ENCODE data around the gene SVOPL. TPM values are rescaled to one million over a fixed set of nuclear protein-coding genes. Genes with fewer than 3 reads are reported as not detected.

The SVOPL gene
- total RNA-seq, 1 experiment from 2014 or later: not detected

- DNase-seq (ENCODE audit: low read depth, low spot score): no peak
- CTCF ChIA-PET: no interaction called here
- no peak for ATAC-seq
These were observed 51.7 kb downstream of the SVOPL start for GRCh38 chr7:138649506-138649905.

More at GRCh38 chr7:138649506-138649905, 51.7 kb downstream of the SVOPL start:
- no peaks in the 10 kb centered on the region for H4K20me1 ChIP-seq (ENCODE audit: insufficient read depth)
- TF ChIP-seq RAD21 (IDR thresholded peaks at IDR 0.05; ENCODE audit: low read depth): no peak
- no peak for TF ChIP-seq CBX3 (IDR thresholded peaks at IDR 0.05; ENCODE audit: low read depth)
- no peak for TF ChIP-seq SP1 (IDR thresholded peaks at IDR 0.05; ENCODE audit: low read depth)
- no peak for TF ChIP-seq JUND (IDR thresholded peaks at IDR 0.05)
- no peak for TF ChIP-seq FOSL1 (IDR thresholded peaks at IDR 0.05; ENCODE audit: low read depth)
- no peak for TF ChIP-seq CEBPB (IDR thresholded peaks at IDR 0.05; ENCODE audit: low read depth)
- TF ChIP-seq SIN3A (IDR thresholded peaks at IDR 0.05; ENCODE audit: low read depth): no peak
- TF ChIP-seq CTCF (IDR thresholded peaks at IDR 0.05 in 2 of 3, conservative IDR thresholded peaks at IDR 0.05 in 1 of 3; ENCODE audit: borderline replicate concordance in 1 of 3, insufficient read depth in 1 of 3, low read depth in 2 of 3, low read length in 2 of 3): no peak
- no peak for TF ChIP-seq POLR2AphosphoS5 (IDR thresholded peaks at IDR 0.05; ENCODE audit: low read depth, low read length)
- TF ChIP-seq YY1 (IDR thresholded peaks at IDR 0.05; ENCODE audit: extremely low read depth, insufficient replicate concordance, low read depth, low read length): no peak
- TF ChIP-seq, protein P1, sequence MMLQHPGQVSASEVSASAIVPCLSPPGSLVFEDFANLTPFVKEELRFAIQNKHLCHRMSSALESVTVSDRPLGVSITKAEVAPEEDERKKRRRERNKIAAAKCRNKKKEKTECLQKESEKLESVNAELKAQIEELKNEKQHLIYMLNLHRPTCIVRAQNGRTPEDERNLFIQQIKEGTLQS (IDR thresholded peaks at IDR 0.05): no peak
- TF ChIP-seq EZH2 (IDR thresholded peaks at IDR 0.05): no peak
- no peak for TF ChIP-seq EZH2phosphoT487 (IDR thresholded peaks at IDR 0.05; ENCODE audit: borderline replicate concordance)
- TF ChIP-seq ELF1 (IDR thresholded peaks at IDR 0.05; ENCODE audit: borderline replicate concordance, low read depth): no peak
- no peak for TF ChIP-seq ZNF274 (IDR thresholded peaks at IDR 0.05; ENCODE audit: low read depth, low read length)
- H3K36me3 ChIP-seq (ENCODE audit: control insufficient read depth in 1 of 2, insufficient read depth in 2 of 2, low read length in 2 of 2): no peaks in the 10 kb centered on the region
- no TSS peak for BruUV-seq (replicated peaks)
- H3K9ac ChIP-seq (ENCODE audit: low read length): no peak overlapping the region
- H2AFZ ChIP-seq (ENCODE audit: low read depth, low read length, poor library complexity, severe bottlenecking): no peak overlapping the region
- H3K27ac ChIP-seq (ENCODE audit: low read depth, low read length): no peak overlapping the region
- intact Hi-C loops (cut with micrococcal nuclease): no loop called here
- H3K4me3 ChIP-seq (replicated peaks in 1 of 2; ENCODE audit: low read depth in 1 of 2, low read length in 2 of 2): no peak overlapping the region
- ChIA-PET RAD21 (ENCODE audit: low non-redundant PET in 1 of 2, low total read pairs in 2 of 2, uncharacterized antibody in 2 of 2, unreplicated experiment in 2 of 2) (no interaction called here), POLR2A (no interaction called here)
- H3K4me1 ChIP-seq (ENCODE audit: control insufficient read depth in 1 of 2, insufficient read depth in 2 of 2, low read length in 2 of 2): no peaks in the 10 kb centered on the region
- H3K4me2 ChIP-seq (ENCODE audit: low read length): no peak overlapping the region
- no peaks in the 10 kb centered on the region for H3K9me3 ChIP-seq (ENCODE audit: control insufficient read depth in 1 of 2, insufficient read depth in 1 of 2, low read depth in 1 of 2, low read length in 2 of 2)
- no peaks in the 10 kb centered on the region for H3K27me3 ChIP-seq (ENCODE audit: insufficient read depth, low read length)
- no peaks in the 10 kb centered on the region for H3K9me2 ChIP-seq (ENCODE audit: insufficient read depth)
- H3K79me2 ChIP-seq (ENCODE audit: insufficient read depth, low read length): no peaks in the 10 kb centered on the region

Measured in HCT116 (cell line).